Fibroblast of mammary gland (primary cell): ENCODE results near the gene MED12L.

ENCODE experiments used
- DNase-seq: peaks from one replicate; pipeline ENCODE4 v3.0.0-alpha.2; 2010; ENCODE audit warnings: low read depth
- H3K4me3 ChIP-seq: 2 replicates; pipeline ENCODE4 v1.5.1; 2011; ENCODE audit warnings: low read depth, mild to moderate bottlenecking, low read length, moderate library complexity; ENCODE audit not compliant: control insufficient read depth
- TF ChIP-seq, protein P1 (sequence below): conservative IDR thresholded peaks from 2 replicates; pipeline ENCODE4 v1.5.1; 2011; ENCODE audit warnings: low read depth, low read length, inconsistent platforms; ENCODE audit not compliant: control insufficient read depth, insufficient read depth

Gene MED12L

GRCh38 chr3:151191095-151191494 lies 105.6 kb downstream of the MED12L start:
- TF ChIP-seq, protein P1, sequence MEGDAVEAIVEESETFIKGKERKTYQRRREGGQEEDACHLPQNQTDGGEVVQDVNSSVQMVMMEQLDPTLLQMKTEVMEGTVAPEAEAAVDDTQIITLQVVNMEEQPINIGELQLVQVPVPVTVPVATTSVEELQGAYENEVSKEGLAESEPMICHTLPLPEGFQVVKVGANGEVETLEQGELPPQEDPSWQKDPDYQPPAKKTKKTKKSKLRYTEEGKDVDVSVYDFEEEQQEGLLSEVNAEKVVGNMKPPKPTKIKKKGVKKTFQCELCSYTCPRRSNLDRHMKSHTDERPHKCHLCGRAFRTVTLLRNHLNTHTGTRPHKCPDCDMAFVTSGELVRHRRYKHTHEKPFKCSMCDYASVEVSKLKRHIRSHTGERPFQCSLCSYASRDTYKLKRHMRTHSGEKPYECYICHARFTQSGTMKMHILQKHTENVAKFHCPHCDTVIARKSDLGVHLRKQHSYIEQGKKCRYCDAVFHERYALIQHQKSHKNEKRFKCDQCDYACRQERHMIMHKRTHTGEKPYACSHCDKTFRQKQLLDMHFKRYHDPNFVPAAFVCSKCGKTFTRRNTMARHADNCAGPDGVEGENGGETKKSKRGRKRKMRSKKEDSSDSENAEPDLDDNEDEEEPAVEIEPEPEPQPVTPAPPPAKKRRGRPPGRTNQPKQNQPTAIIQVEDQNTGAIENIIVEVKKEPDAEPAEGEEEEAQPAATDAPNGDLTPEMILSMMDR, result no peak
- H3K4me3 ChIP-seq, result no peak overlapping the region
- DNase-seq, result no peak

DNA sequence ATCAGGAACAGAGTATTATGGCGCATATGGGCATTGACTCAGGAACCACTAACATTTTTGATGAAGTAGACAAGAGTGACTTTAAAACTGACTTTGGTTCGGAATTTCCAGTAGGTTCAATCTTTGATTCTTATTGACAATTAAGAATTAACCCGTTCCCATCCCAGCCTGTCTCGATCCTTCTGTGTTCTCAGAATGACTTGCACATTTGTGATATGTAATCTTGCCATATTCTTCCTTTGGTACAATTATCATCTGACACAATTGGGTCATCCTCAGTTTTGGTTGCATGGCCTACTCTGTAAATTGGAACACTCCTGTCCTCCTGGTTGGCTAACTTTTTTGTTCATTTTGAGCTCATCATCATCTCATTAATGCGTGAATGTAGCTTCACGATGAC lies 107.1 kb downstream of the MED12L start:
- TF ChIP-seq, protein P1, result no peak
- no peak overlapping the region for H3K4me3 ChIP-seq
- DNase-seq, result no peak

- no peak overlapping the region for H3K4me3 ChIP-seq
Measured at GRCh38 chr3:151195826-151196225, 110.4 kb downstream of the MED12L start.

DNA sequence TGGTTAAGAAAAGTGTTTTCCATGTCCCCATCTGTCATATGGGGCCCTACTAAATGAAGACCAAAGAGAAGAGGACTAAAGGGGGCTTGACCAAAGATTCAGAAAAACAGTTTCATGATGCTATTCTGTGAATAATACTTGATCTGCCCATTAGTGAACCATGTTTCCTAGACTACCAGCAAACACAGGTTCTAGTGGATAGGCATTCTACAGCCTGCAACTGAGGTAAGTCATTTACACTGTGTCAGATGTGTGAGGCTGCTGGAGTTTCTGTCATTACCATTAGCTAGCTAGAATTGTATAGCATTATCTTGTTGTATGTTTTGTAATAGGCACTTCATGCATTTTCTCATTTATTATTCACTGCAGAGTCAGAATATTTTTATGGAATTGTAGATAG lies 111.0 kb downstream of the MED12L start:
- TF ChIP-seq, protein P1, result no peak
- no peak for DNase-seq
- no peak overlapping the region for H3K4me3 ChIP-seq

More at GRCh38 chr3:151195826-151196225, 110.4 kb downstream of the MED12L start:
- no peak for DNase-seq
- TF ChIP-seq, protein P1, result no peak

GRCh38 chr3:151197228-151197627 lies 111.8 kb downstream of the MED12L start:
- no peak overlapping the region for H3K4me3 ChIP-seq
- TF ChIP-seq, protein P1, result no peak
- no peak for DNase-seq

DNA sequence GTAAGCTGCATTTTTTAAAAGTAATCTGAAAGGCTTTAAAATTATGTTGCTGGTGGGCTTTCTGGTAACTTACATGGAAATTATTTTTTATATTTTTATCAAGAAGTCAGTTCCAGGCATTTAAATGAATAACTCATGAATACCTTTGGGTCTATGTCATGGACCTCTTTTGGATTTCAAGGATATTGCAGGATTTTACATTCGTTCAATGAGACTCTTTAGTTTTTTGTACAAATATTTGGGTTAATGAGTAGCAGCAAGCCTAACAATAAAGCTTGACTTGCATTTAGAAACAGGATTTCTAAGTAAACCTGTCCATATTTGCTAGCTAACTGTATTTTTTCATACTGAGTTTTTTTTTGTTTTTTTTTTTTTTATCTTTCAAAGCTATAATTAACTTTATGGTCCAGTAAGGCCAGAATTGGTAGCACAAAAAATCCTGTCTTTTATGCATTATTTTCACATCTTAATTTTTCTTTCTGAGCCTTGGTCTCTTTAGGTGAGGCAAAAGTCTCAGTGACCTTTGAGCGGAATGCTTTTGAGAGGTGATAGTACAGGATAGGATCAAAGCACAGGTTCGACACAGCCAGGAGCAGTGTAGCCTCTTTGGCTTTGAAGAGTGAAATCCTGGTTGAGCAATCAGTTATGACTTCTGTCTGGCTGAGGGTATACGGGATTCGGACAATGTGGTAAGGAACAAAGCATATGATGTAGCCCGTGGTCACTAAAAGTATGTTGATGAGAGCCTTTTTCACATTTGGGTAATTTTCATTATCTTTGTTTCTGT lies 112.7 kb downstream of the MED12L start:
- DNase-seq, result no peak
- TF ChIP-seq, protein P1, result no peak
- H3K4me3 ChIP-seq, result no peak overlapping the region
